Measurements from ENCODE around the gene DMAC2.
"Not testable (repeated sequence)": the region's sequence is repeated elsewhere in the genome, so short reads cannot be mapped to it uniquely, and the experiment has no call there.

DMAC2 gene

GRCh38 chr19:41443813-41444455 is 4.2 kb upstream of the DMAC2 start:
- Histone ChIP-seq H3K36me3 (ENCODE audit: control insufficient read depth in 2 of 2, insufficient read depth in 2 of 2, low read length in 2 of 2) (no peaks in the 10 kb centered on the region), H3K9me3 (ENCODE audit: control insufficient read depth in 2 of 2, low read length in 2 of 2) (no peaks in the 10 kb centered on the region), H3K27ac (ENCODE audit: low read depth in 2 of 2, low read length in 2 of 2) (no peak overlapping the region), H3K4me1 (ENCODE audit: control insufficient read depth in 2 of 2, insufficient read depth in 2 of 2, low read length in 2 of 2) (peaks cover 5 to 8% of the 10 kb centered on the region in 2 donors), H3K4me3 (ENCODE audit: low read length in 2 of 2) (no peak overlapping the region), H3K27me3 (ENCODE audit: control insufficient read depth in 2 of 2, insufficient read depth in 2 of 2, low read length in 2 of 2) (peaks cover 3 to 4% of the 10 kb centered on the region in 2 donors), H3K9ac (ENCODE audit: low read depth in 1 of 2, low read length in 2 of 2) (no peak overlapping the region)

DNA sequence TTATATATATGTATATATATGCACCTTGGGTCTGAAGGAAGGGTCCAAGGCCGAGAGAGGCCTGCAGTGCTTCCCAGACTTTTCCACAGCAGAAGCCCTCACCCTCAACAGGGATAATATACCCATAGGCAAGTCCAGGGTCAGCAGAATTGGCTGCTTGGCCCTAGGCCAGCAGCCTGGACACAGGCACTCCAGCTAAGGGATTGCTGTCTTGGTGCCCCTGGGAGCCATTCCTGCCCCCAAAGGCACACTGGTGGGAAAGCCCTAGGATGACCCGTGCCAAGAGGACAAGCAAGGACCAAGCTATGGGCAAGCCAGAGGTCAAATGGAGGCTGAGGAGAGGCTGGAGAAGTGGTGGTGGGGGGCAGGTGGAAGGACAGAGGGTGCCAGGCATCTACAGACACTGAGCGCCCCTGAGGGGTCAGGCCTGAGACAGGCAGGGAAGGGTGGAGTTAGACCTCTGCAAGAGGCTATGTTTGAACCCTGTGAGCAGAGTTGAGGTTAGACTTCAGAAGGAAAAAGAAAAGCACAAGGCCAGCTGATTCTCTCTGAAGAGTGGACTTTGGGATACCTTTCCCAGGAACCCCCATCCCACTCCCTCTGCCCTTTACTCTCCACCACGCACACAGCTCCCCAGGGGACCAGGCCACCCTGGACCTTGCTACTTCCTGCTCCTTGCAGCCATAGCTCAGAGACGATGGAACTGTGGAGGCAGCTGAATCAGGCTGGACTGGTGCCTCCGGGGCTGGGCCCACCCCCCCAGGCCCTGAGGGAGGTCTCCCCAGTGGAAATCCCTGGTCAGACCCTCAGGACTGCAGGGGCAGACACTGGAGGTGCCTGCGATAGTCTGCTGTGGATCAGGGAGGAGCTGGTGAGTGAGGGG is 3.0 kb upstream of the DMAC2 start, which contains the start of gene ERICH4:
Gene ERICH4 (plus strand): TSS at position 684 of the 883 bp plus-strand sequence. CDS start 14 bp downstream, at position 698.
- Histone ChIP-seq H3K4me1 (ENCODE audit: control insufficient read depth in 2 of 2, insufficient read depth in 2 of 2, low read length in 2 of 2) (peaks cover 8 to 11% of the 10 kb centered on the region in 2 donors), H3K4me3 (ENCODE audit: low read length in 2 of 2) (no peak within 1 kb of the TSS), H3K27ac (ENCODE audit: low read depth in 2 of 2, low read length in 2 of 2) (no peak within 1 kb of the TSS)

GRCh38 chr19:41441321-41441945 is 1.7 kb upstream of the DMAC2 start:
- peaks cover 8 to 13% of the 10 kb centered on the region in 2 donors for H3K4me1 ChIP-seq (ENCODE audit: control insufficient read depth in 2 of 2, insufficient read depth in 2 of 2, low read length in 2 of 2)
- no peak overlapping the region for H3K9ac ChIP-seq (ENCODE audit: low read depth in 1 of 2, low read length in 2 of 2)
- H3K27me3 ChIP-seq (ENCODE audit: control insufficient read depth in 2 of 2, insufficient read depth in 2 of 2, low read length in 2 of 2), result peaks cover 0 to 3% of the 10 kb centered on the region in 2 donors
- H3K27ac ChIP-seq (ENCODE audit: low read depth in 2 of 2, low read length in 2 of 2), result no peak overlapping the region
- H3K9me3 ChIP-seq (ENCODE audit: control insufficient read depth in 2 of 2, low read length in 2 of 2), result no peaks in the 10 kb centered on the region
- peaks cover 5 to 9% of the 10 kb centered on the region in 2 donors for H3K36me3 ChIP-seq (ENCODE audit: control insufficient read depth in 2 of 2, insufficient read depth in 2 of 2, low read length in 2 of 2)
- H3K4me3 ChIP-seq (ENCODE audit: low read length in 2 of 2), result no peak overlapping the region

More for the DNA sequence above, 3.0 kb upstream of the DMAC2 start, which contains the start of gene ERICH4:
- Histone ChIP-seq H3K9ac (ENCODE audit: low read depth in 1 of 2, low read length in 2 of 2) (no peak within 1 kb of the TSS), H3K9me3 (ENCODE audit: control insufficient read depth in 2 of 2, low read length in 2 of 2) (no peaks in the 10 kb centered on the region), H3K36me3 (ENCODE audit: control insufficient read depth in 2 of 2, insufficient read depth in 2 of 2, low read length in 2 of 2) (peaks cover 4% of the 10 kb centered on the region in 2 donors), H3K27me3 (ENCODE audit: control insufficient read depth in 2 of 2, insufficient read depth in 2 of 2, low read length in 2 of 2) (peaks cover 3 to 4% of the 10 kb centered on the region in 2 donors)

DNA sequence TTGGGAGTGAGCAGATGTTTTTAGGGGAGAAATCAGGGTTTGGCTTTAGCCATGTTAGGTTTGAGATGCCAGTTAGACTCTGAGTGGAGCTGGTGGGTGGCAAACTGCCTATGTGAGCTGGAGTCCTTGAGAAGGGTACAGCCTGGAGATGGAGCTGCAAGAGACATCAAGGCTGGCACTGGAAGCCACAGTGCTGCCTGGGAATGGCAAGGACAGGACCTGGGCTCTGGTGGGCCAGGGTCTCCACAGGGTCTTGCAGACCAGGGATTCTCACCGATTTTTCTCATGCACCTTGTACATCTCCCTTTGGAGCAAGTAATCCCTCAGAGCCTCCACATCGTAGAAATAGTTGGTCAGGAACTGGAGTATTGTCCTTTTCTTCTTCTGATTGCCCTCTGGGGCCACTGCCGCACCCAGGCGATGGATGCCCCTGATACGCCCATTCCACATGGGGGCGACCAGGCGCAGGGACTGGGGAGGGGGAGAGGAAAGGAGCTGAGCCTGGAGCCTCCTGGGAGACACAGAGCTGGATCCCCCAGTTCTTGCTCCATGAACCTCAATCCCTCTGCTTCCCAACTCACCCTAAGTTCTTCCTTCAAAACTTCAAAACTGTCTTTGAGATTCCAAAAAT is 1.7 kb downstream of the DMAC2 start:
- no peak overlapping the region for H3K4me3 ChIP-seq (ENCODE audit: low read length in 2 of 2)

GRCh38 chr19:41436674-41436951 is 3.1 kb downstream of the DMAC2 start:
- peaks cover 22 to 31% of the 10 kb centered on the region in 2 donors for H3K36me3 ChIP-seq (ENCODE audit: control insufficient read depth in 2 of 2, insufficient read depth in 2 of 2, low read length in 2 of 2)
- peaks cover 8 to 13% of the 10 kb centered on the region in 2 donors for H3K4me1 ChIP-seq (ENCODE audit: control insufficient read depth in 2 of 2, insufficient read depth in 2 of 2, low read length in 2 of 2)
- H3K9ac ChIP-seq (ENCODE audit: low read depth in 1 of 2, low read length in 2 of 2), result peak overlapping the region in 1 of 2 donors; percentile 26
- no peaks in the 10 kb centered on the region for H3K9me3 ChIP-seq (ENCODE audit: control insufficient read depth in 2 of 2, low read length in 2 of 2)
- H3K27ac ChIP-seq (ENCODE audit: low read depth in 2 of 2, low read length in 2 of 2), result peak overlapping the region; percentile 44 to 48
- no peaks in the 10 kb centered on the region for H3K27me3 ChIP-seq (ENCODE audit: control insufficient read depth in 2 of 2, insufficient read depth in 2 of 2, low read length in 2 of 2)
- H3K4me3 ChIP-seq (ENCODE audit: low read length in 2 of 2), result no peak overlapping the region

More for the DNA sequence above, 1.7 kb downstream of the DMAC2 start:
- Histone ChIP-seq H3K27me3 (ENCODE audit: control insufficient read depth in 2 of 2, insufficient read depth in 2 of 2, low read length in 2 of 2) (no peaks in the 10 kb centered on the region), H3K27ac (ENCODE audit: low read depth in 2 of 2, low read length in 2 of 2) (no peak overlapping the region), H3K9ac (ENCODE audit: low read depth in 1 of 2, low read length in 2 of 2) (no peak overlapping the region), H3K9me3 (ENCODE audit: control insufficient read depth in 2 of 2, low read length in 2 of 2) (no peaks in the 10 kb centered on the region), H3K4me1 (ENCODE audit: control insufficient read depth in 2 of 2, insufficient read depth in 2 of 2, low read length in 2 of 2) (peaks cover 8 to 13% of the 10 kb centered on the region in 2 donors), H3K36me3 (ENCODE audit: control insufficient read depth in 2 of 2, insufficient read depth in 2 of 2, low read length in 2 of 2) (peaks cover 10 to 18% of the 10 kb centered on the region in 2 donors)

GRCh38 chr19:41435936-41436673 is 3.6 kb downstream of the DMAC2 start:
- no peak overlapping the region for H3K4me3 ChIP-seq (ENCODE audit: low read length in 2 of 2)
- H3K9me3 ChIP-seq (ENCODE audit: control insufficient read depth in 2 of 2, low read length in 2 of 2), result no peaks in the 10 kb centered on the region
- H3K9ac ChIP-seq (ENCODE audit: low read depth in 1 of 2, low read length in 2 of 2), result no peak overlapping the region
- no peaks in the 10 kb centered on the region for H3K27me3 ChIP-seq (ENCODE audit: control insufficient read depth in 2 of 2, insufficient read depth in 2 of 2, low read length in 2 of 2)
- peaks cover 8 to 13% of the 10 kb centered on the region in 2 donors for H3K4me1 ChIP-seq (ENCODE audit: control insufficient read depth in 2 of 2, insufficient read depth in 2 of 2, low read length in 2 of 2)
- peak overlapping the region in 1 of 2 donors; percentile 32 for H3K27ac ChIP-seq (ENCODE audit: low read depth in 2 of 2, low read length in 2 of 2)
- H3K36me3 ChIP-seq (ENCODE audit: control insufficient read depth in 2 of 2, insufficient read depth in 2 of 2, low read length in 2 of 2), result peaks cover 22 to 34% of the 10 kb centered on the region in 2 donors

DNA sequence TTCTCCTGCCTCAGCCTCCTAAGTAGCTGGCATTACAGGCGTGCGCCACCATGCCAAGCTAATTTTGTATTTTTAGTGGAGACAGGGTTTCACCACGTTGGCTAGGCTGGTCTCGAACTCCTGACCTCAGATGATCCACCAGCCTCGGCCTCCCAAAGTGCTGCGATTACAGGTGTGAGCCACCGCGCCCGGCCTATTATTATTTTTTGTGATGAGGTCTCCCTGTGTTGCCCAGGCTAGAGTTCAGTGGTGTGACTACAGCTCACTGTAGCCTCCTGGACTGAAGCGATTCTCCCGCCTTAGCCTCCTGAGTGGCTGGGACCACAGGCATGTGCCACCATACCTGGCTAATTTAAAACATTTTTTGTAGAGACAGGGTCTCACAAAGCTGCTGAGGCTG is 4.3 kb downstream of the DMAC2 start:
- not testable (repeated sequence) for H3K4me3 ChIP-seq (ENCODE audit: low read length in 2 of 2); H3K27ac ChIP-seq (ENCODE audit: low read depth in 2 of 2, low read length in 2 of 2); H3K9me3 ChIP-seq (ENCODE audit: control insufficient read depth in 2 of 2, low read length in 2 of 2); H3K27me3 ChIP-seq (ENCODE audit: control insufficient read depth in 2 of 2, insufficient read depth in 2 of 2, low read length in 2 of 2); H3K9ac ChIP-seq (ENCODE audit: low read depth in 1 of 2, low read length in 2 of 2)
- H3K4me1 ChIP-seq (ENCODE audit: control insufficient read depth in 2 of 2, insufficient read depth in 2 of 2, low read length in 2 of 2), result peaks cover 8 to 13% of the 10 kb centered on the region in 2 donors
- peaks cover 22 to 34% of the 10 kb centered on the region in 2 donors for H3K36me3 ChIP-seq (ENCODE audit: control insufficient read depth in 2 of 2, insufficient read depth in 2 of 2, low read length in 2 of 2)

DNA sequence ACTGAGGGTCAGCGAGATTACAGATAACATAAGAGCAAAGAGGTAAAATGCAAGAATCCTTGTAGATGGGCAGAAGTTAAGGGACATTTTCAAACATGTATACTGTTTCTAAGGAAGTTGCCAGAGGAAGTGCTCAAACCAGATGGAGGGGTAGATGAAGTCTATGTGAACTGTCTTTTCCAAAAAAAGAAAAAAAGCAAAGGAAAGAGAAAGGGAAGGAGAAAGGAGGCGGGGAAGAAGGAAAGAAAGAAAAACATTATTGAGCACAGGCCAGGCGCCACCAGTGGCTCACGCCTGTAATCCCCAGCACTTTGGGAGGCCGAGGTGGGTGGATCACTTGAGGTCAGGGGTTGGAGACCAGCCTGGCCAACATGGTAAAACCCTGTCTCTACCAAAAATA is 5.3 kb downstream of the DMAC2 start:
- Histone ChIP-seq H3K36me3 (ENCODE audit: control insufficient read depth in 2 of 2, insufficient read depth in 2 of 2, low read length in 2 of 2) (peaks cover 22 to 34% of the 10 kb centered on the region in 2 donors), H3K9me3 (ENCODE audit: control insufficient read depth in 2 of 2, low read length in 2 of 2) (no peaks in the 10 kb centered on the region), H3K27ac (ENCODE audit: low read depth in 2 of 2, low read length in 2 of 2) (no peak overlapping the region), H3K4me3 (ENCODE audit: low read length in 2 of 2) (no peak overlapping the region), H3K27me3 (ENCODE audit: control insufficient read depth in 2 of 2, insufficient read depth in 2 of 2, low read length in 2 of 2) (no peaks in the 10 kb centered on the region), H3K4me1 (ENCODE audit: control insufficient read depth in 2 of 2, insufficient read depth in 2 of 2, low read length in 2 of 2) (peaks cover 3 to 10% of the 10 kb centered on the region in 2 donors), H3K9ac (ENCODE audit: low read depth in 1 of 2, low read length in 2 of 2) (no peak overlapping the region)

- H3K27me3 ChIP-seq (ENCODE audit: control insufficient read depth in 2 of 2, insufficient read depth in 2 of 2, low read length in 2 of 2), result no peaks in the 10 kb centered on the region
- H3K4me3 ChIP-seq (ENCODE audit: low read length in 2 of 2), result no peak overlapping the region
- peaks cover 22 to 34% of the 10 kb centered on the region in 2 donors for H3K36me3 ChIP-seq (ENCODE audit: control insufficient read depth in 2 of 2, insufficient read depth in 2 of 2, low read length in 2 of 2)
- no peak overlapping the region for H3K27ac ChIP-seq (ENCODE audit: low read depth in 2 of 2, low read length in 2 of 2)
- no peaks in the 10 kb centered on the region for H3K9me3 ChIP-seq (ENCODE audit: control insufficient read depth in 2 of 2, low read length in 2 of 2)
- H3K4me1 ChIP-seq (ENCODE audit: control insufficient read depth in 2 of 2, insufficient read depth in 2 of 2, low read length in 2 of 2), result peaks cover 6 to 9% of the 10 kb centered on the region in 2 donors
- H3K9ac ChIP-seq (ENCODE audit: low read depth in 1 of 2, low read length in 2 of 2), result no peak overlapping the region
Observed at GRCh38 chr19:41433171-41433570, 6.5 kb downstream of the DMAC2 start.

Measured in mucosa of rectum (tissue), 2 donors.